NCI-H146 (cell line): Measurements from ENCODE around the gene SCP2.
"Not testable (repeated sequence)": the region's sequence is repeated elsewhere in the genome, so short reads cannot be mapped to it uniquely, and the experiment has no call there.

Source experiments
- DNase-seq: peaks from one replicate; lab custom pipeline; 2025; lab: John Stamatoyannopoulos, UW

The SCP2 gene

DNA sequence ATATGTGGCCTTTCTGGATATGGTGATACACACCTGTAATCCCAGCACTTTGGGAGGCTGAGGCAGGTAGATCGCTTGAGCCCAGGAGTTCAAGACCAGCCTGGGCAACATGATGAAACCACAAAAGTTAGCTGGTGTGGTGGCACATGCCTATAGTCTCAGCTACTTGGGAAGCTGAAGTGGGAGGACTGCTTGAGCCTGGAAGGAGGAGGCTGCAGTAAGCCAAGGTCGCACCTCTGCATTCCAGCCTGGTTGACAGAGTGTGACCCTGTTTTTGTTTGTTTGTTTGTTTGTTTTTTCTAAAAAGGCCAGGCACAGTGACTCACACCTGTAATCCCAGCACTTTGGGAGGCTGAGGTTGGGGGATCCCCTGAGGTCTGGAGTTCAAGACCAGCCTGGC lies 42.2 kb downstream of the SCP2 start:
- not testable (repeated sequence) for DNase-seq

GRCh38 chr1:52970149-52970548 lies 43.1 kb downstream of the SCP2 start:
- DNase-seq, result peak; percentile 24

DNA sequence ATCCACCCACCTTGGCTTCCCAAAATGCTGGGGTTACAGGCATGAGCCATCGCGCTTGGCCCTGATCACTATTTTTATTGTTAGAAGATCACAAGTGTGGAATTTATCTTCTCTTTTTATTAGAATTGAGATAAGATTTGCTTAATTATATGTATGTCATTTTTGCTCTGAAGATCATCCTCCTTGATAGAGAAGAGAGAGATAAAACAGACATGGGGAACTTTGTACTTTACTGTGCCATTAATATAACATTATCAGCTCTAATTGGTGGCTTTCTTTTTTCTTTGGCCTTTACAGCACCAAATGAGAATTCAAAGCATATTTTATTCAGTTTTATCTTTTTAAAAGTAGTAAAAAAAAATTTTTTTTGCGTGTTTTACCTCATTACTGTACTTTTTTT lies 46.8 kb downstream of the SCP2 start:
- no peak for DNase-seq

DNA sequence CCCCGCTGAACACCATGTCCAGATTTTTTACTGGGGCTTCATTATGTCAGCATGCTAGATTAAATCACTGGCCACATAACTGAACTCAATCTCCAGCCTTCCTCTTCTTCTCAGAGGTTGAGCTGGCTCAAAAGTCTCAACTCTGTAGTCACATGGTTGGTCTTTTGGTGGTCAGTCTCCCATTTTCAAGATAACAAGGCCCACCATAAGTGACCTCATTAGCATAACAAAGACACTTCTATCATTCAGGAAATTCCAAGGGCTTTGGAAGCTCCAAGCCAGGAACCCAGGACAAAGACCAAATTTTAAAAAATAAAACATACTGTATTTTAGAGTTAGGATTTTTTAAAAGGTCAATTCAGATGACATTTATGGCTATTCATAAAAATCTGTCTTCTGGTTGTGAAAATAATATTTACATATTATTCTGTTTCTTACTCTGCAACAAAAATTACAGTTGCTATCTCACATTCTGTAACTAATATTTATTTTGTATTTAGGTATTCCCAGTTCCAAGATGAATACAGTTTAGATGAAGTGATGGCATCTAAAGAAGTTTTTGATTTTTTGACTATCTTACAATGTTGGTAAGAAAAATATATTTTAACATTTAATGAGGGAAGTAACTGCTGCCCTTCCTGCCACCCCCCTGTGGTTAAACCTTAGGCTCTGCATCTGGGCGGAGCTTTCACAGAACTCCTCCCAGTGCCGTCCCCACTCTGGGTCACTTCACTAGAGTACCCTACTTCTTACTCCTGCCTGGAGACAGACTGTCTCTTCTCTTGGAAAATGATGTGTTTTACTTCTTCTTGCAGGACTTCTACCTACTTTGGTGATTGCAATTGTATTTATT lies 49.3 kb downstream of the SCP2 start:
- DNase-seq, result no peak

DNA sequence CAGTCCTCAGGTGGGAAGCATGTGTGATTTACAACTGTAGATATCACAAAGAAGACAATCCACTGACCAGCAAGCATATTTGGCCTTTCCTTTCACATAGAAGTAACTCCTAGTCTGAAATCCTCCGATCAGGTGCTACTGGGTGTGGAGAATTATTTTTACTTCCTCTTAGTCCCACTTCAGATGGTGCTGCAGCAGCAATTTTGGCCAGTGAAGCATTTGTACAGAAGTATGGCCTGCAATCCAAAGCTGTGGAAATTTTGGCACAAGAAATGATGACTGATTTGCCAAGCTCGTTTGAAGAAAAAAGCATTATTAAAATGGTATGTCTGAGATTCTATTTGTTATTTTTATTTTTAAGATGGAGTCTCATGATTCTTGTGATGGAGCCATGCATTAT lies 51.0 kb downstream of the SCP2 start:
- DNase-seq, result no peak

DNA sequence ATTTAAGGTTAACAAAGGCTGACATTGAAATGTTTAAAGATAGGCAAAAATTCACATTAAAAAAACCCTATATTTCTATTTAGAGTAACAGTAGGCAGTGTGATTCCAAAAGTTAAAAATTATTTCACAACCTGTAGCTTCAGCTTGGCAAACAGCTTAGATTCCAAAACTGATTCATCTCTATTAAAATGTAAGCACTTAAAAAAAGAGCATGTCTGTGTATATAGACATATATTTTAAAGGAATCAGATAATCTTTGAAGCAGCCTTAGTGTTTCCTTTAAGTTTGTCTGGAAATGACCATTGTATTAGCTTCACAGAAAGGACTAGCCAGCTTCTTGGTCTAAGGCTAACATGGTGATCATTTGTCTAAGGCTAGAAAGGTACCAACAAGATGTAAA lies 65.7 kb downstream of the SCP2 start:
- not testable (repeated sequence) for DNase-seq

DNA sequence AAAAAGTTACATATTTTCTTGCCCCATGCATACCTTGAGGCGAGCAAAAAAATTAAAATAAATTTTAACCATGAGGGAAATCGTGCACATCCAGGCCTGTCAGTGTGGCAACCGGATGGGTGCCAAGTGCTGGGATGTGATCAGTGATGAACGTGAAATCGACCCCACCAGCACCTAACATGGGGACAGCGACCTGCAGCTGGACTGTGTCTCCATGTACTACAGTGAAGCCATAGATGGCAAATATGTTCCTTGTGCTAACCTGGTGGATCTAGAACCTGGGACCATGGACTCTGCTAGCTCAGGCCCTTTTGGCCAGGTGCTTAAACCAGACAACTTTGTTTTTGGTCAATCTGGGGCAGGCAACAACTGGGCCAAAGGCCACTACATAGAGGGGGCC lies 67.6 kb downstream of the SCP2 start:
- DNase-seq, result no peak

DNA sequence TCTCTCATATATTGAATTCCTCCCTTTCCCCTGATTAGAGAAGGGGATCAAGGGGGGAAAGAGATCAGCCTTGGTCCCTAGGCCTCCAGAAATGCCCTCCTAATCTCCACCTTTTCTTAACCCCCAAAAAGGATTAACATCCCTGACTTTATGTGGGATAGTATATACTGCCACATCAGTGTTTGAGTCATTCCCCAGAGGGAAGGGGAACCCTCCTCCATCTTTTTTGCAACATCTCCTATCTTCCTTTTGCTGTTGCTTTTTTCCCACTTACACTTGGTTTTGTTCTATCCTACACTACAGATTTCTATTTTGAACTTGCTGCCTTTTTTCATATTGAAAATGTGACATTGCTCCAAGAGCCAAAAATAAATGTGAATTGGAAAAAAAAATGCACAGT lies 69.6 kb downstream of the SCP2 start:
- DNase-seq, result no peak

- DNase-seq, result no peak
Observed at GRCh38 chr1:53001128-53001527, 74.1 kb downstream of the SCP2 start.

- not testable (repeated sequence) for DNase-seq
Observed at GRCh38 chr1:53006612-53007011, 79.5 kb downstream of the SCP2 start.

DNA sequence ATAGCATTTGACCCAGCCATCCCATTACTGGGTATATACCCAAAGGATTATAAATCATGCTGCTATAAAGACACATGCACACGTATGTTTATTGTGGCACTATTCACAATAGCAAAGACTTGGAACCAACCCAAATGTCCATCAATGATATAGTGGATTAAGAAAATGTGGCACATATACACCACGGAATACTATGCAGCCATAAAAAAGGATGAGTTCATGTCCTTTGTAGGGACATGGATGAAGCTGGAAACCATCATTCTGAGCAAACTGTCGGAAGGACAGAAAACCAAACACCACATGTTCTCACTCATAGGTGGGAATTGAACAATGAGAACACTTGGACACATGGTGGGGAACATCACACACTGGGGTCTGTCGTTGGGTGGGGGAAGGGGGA lies 83.2 kb downstream of the SCP2 start:
- not testable (repeated sequence) for DNase-seq

GRCh38 chr1:53011175-53011574 lies 84.1 kb downstream of the SCP2 start:
- DNase-seq, result no peak

- peak; percentile 88 for DNase-seq
Observed at GRCh38 chr1:53014791-53015507, 87.9 kb downstream of the SCP2 start.

- no peak for DNase-seq
Observed at GRCh38 chr1:53015508-53015860, 88.4 kb downstream of the SCP2 start.

GRCh38 chr1:53016705-53017104 lies 89.6 kb downstream of the SCP2 start:
- no peak for DNase-seq

DNA sequence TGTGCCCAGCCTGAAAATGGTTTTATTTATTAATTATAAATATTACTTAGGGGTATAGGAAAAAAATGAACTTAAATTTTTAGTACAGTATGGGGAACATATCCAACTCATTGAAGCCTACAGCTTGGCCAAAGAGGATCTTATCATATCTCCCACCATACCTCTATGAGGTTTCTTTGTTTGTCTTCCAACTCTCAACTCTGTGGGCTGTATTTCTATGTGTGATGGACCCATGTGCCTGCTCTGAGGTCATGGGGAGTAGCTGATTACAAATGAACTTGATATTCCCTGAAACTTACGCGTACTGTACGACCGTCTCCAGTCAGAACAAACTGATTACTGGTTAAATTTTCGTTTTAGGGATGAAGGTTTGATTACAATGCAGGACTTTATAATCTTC lies 93.5 kb downstream of the SCP2 start:
- DNase-seq, result no peak

GRCh38 chr1:53022179-53022578 lies 95.1 kb downstream of the SCP2 start:
- no peak for DNase-seq

DNA sequence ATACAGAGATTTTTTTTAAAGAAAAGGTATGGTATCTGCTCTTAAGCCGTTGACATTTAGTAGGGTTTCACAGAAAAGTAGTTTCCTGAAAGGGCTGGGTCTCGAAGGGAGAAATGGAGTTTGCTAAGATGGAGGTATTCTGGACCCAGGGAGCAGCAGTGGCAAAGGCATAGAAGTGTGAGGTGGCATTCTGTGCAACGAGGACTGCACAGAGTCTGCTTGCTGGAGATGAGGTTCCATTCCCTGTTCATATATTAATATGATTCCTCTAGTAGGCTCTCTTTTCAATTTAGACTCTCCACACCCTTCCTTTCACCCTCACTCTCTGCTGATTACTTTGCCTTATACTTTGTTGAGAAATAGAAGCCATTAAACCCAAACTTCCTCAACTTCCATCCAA lies 96.5 kb downstream of the SCP2 start:
- DNase-seq, result no peak

DNA sequence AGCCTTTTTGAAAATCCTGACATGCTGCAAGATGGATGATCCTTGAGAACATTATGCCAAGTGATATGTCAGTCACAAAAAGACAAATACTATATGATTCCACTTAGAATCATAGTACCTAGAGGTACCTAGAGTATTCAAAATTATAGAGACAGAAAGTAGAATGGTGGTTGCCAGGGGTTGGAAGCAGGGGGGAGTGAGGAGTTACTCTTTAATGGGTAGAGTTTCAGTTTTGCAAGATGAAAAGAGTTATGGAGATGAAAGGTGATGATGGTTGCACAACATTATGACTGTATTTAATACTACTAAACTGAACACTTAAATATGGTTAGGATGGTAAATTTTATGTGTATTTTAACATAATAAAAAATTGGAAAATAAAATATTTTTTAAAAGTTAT lies 97.0 kb downstream of the SCP2 start:
- DNase-seq, result no peak

DNA sequence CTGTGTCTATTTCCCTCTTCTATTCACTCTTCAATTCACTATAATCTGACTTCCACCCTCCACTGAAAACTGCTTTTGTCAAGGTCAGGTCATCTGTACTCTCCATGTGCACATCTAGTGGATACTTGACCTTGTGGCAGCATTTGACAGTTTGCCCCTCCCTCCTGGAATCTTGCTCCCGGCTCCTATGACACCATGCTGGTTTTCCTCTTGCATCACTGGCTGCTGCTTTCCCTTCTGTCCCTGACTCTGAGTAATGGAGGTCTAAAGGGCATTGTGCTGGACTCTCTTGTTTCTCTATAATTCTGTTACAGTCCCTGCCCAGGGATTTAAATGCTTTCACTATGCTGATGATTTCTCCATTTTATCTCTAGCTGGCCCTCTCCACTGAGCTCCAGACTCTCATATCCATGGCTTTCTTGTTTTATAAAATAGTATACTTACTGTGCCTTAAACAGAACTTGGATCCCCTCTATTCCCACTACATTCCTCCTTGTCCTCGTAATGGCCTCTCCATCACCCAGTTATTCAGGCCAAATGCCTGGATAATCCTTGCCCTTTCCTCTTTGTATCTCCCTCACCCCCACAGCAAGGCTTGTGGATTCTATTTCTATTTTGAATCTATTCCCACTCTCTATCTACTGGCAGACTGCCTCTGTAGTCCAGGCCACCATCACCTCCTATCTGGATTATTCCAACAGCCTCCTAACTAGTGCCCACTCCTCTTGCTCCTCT lies 98.1 kb downstream of the SCP2 start:
- DNase-seq, result peak; percentile 32

DNA sequence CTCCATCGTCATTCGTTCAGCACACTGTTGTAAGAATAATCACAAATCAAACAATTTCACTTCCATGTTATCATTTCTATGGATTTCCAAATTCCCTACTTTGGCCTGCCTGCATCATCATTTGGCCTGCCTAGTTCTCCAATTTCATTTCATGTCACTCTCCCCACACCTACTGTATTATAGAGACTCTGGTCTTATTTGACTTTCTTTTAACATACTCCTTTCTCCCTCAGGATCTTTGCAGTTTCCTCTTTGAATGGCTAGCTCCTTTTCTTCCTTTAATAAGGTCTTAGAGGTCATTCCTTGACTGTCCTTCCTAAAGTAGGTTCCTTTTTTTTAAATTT lies 98.7 kb downstream of the SCP2 start:
- no peak for DNase-seq

- no peak for DNase-seq
Observed at GRCh38 chr1:53026254-53026653, 99.2 kb downstream of the SCP2 start.

- no peak for DNase-seq
Observed at GRCh38 chr1:53031732-53032131, 104.7 kb downstream of the SCP2 start.
